NT2/D1 (cell line): ENCODE measurements around the gene MAGEB2.

Source experiments
- DNase-seq: peaks from one replicate; pipeline ENCODE4 v3.0.0-alpha.2; 2011; ENCODE audit warnings: low read depth, low spot score
- H3K27me3 ChIP-seq: 2 replicates; pipeline ENCODE4 v1.6.0; 2011; ENCODE audit warnings: mild to moderate bottlenecking; ENCODE audit not compliant: insufficient read length, insufficient read depth
- H3K36me3 ChIP-seq: 2 replicates; pipeline ENCODE4 v1.6.1; 2011; ENCODE audit warnings: mild to moderate bottlenecking, low read length, mixed read lengths; ENCODE audit not compliant: insufficient read depth, insufficient read length
- H3K4me1 ChIP-seq: 2 replicates; pipeline ENCODE4 v1.5.1; 2011; ENCODE audit not compliant: insufficient read depth, insufficient read length
- H3K4me3 ChIP-seq: 2 replicates; pipeline ENCODE4 v1.5.1; 2011; ENCODE audit warnings: low read depth; ENCODE audit not compliant: insufficient read length
- H3K9ac ChIP-seq: 2 replicates; pipeline ENCODE4 v1.6.0; 2011; ENCODE audit warnings: low read depth; ENCODE audit not compliant: insufficient read length
- H3K9me3 ChIP-seq: 2 replicates; pipeline ENCODE4 v1.5.1; 2011; ENCODE audit warnings: mild to moderate bottlenecking, low read length; ENCODE audit not compliant: insufficient read depth
- SUZ12 ChIP-seq: IDR thresholded peaks from 2 replicates; pipeline ENCODE4 v1.6.1; 2011; ENCODE audit not compliant: insufficient read length, insufficient read depth; ENCODE audit errors: extremely low read depth
- YY1 ChIP-seq: IDR thresholded peaks from 2 replicates; pipeline ENCODE4 v1.6.1; 2011; ENCODE audit not compliant: insufficient read length, insufficient read depth
- ZNF274 ChIP-seq: IDR thresholded peaks from 2 replicates; pipeline ENCODE4 v1.6.1; 2011; ENCODE audit warnings: mild to moderate bottlenecking, low read depth, low read length

Gene MAGEB2

GRCh38 chrX:30246769-30247489 lies 31.6 kb downstream of the MAGEB2 start, which contains the start of gene MAGEB1:
MAGEB1 (plus strand) TSS chrX:30247146; CDS start chrX:30250494, 3,348 bp downstream.
- Histone ChIP-seq H3K4me3 (no peak within 1 kb of the TSS), H3K4me1 (peaks cover 1% of the 10 kb centered on the region), H3K9me3 (peaks cover 9% of the 10 kb centered on the region; the same call in 1 of the 2 replicates), H3K36me3 (no peaks in the 10 kb centered on the region), H3K9ac (no peak within 1 kb of the TSS), H3K27me3 (no peaks in the 10 kb centered on the region)
- no peak for TF ChIP-seq SUZ12
- no peak for TF ChIP-seq YY1
- no peak for TF ChIP-seq ZNF274
- no peak for DNase-seq

GRCh38 chrX:30248854-30249253 lies 33.5 kb downstream of the MAGEB2 start:
- no peaks in the 10 kb centered on the region for H3K36me3 ChIP-seq
- TF ChIP-seq ZNF274: no peak
- no peak for TF ChIP-seq SUZ12
- TF ChIP-seq YY1: no peak
- H3K9ac ChIP-seq: no peak overlapping the region
- no peak overlapping the region for H3K4me3 ChIP-seq
- no peaks in the 10 kb centered on the region for H3K4me1 ChIP-seq
- no peak for DNase-seq
- H3K9me3 ChIP-seq: peaks cover 9% of the 10 kb centered on the region; the same call in 1 of the 2 replicates
- no peaks in the 10 kb centered on the region for H3K27me3 ChIP-seq

GRCh38 chrX:30253257-30253656 lies 37.9 kb downstream of the MAGEB2 start:
- H3K4me1 ChIP-seq: no peaks in the 10 kb centered on the region
- peaks cover 20% of the 10 kb centered on the region; the same call in 1 of the 2 replicates for H3K9me3 ChIP-seq
- H3K4me3 ChIP-seq: no peak overlapping the region
- TF ChIP-seq ZNF274 (no peak), SUZ12 (no peak), YY1 (no peak)
- H3K27me3 ChIP-seq: no peaks in the 10 kb centered on the region
- H3K9ac ChIP-seq: no peak overlapping the region
- H3K36me3 ChIP-seq: no peaks in the 10 kb centered on the region
- DNase-seq: no peak

DNA sequence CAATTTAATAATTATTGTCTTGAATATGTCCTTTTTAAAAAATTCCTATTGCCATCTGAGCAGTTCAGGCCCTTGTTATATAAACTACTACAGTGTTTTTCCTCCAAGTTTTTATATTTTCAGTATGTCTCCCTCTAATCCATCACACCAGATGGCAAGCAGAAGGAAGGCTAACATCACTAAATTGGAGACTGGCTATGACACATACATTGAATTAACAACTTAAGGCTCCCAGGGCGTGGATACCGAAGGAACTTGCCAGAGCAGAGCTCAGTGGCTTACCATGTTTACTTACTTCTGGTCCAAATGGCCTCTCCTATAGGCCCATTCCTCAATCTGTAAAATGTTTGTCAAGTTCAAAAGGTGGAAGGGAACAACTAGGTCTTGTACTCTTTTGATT lies 44.6 kb downstream of the MAGEB2 start:
- Histone ChIP-seq H3K4me3 (no peak overlapping the region), H3K9me3 (peaks cover 15% of the 10 kb centered on the region; the same call in 1 of the 2 replicates), H3K9ac (no peak overlapping the region), H3K4me1 (no peaks in the 10 kb centered on the region), H3K36me3 (no peaks in the 10 kb centered on the region), H3K27me3 (no peaks in the 10 kb centered on the region)
- DNase-seq: no peak
- TF ChIP-seq SUZ12: no peak

GRCh38 chrX:30261012-30261411 lies 45.6 kb downstream of the MAGEB2 start:
- no peaks in the 10 kb centered on the region for H3K36me3 ChIP-seq
- no peak for DNase-seq

DNA sequence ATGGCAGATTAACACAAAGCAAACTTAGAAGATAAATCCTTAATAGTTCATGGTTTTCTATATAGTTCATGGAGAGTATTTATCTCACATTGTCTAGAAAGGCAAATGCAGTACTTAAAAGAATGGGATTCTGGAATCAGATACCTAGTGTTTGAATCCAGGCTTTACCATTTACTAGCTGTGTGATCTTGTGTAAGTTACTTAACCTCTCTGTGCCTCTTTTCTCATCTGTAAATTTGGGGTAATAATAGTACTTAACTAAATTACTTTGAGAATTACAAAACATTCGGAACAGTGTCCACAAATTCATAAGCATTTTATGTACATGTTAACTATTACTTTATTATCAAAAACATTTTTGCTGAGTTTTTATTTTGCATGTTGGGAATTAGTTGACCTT lies 47.4 kb downstream of the MAGEB2 start:
- DNase-seq: no peak
- no peaks in the 10 kb centered on the region for H3K4me1 ChIP-seq
- H3K4me3 ChIP-seq: no peak overlapping the region
- no peaks in the 10 kb centered on the region for H3K9me3 ChIP-seq
- H3K9ac ChIP-seq: no peak overlapping the region
- H3K27me3 ChIP-seq: no peaks in the 10 kb centered on the region
- no peaks in the 10 kb centered on the region for H3K36me3 ChIP-seq
- TF ChIP-seq ZNF274 (no peak), SUZ12 (no peak), YY1 (no peak)

More at GRCh38 chrX:30261012-30261411, 45.6 kb downstream of the MAGEB2 start:
- Histone ChIP-seq H3K4me3 (no peak overlapping the region), H3K27me3 (no peaks in the 10 kb centered on the region), H3K4me1 (no peaks in the 10 kb centered on the region), H3K9me3 (peaks cover 10% of the 10 kb centered on the region; the same call in 1 of the 2 replicates), H3K9ac (no peak overlapping the region)
- TF ChIP-seq ZNF274 (no peak), YY1 (no peak), SUZ12 (no peak)
